Endodermal cell (in vitro differentiated cells): ENCODE results near the gene TTC23L. TPM values are rescaled to one million over a fixed set of nuclear protein-coding genes. Genes with fewer than 3 reads are reported as not detected.
A peak's percentile ranks its signal among the peaks of the same experiment; 100 is the strongest.
"Not testable (repeated sequence)": the region's sequence is repeated elsewhere in the genome, so short reads cannot be mapped to it uniquely, and the experiment has no call there.

Experiments
- DNase-seq: peaks from one replicate; pipeline ENCODE4 v3.0.0-alpha.2; 2017
- H3K27ac ChIP-seq: 2 replicates; pipeline ENCODE4 v1.5.1; 2013; ENCODE audit warnings: mild to moderate bottlenecking, low read depth, low read length, moderate library complexity
- H3K27me3 ChIP-seq: 2 replicates; pipeline ENCODE4 v1.6.1; 2013; ENCODE audit warnings: mild to moderate bottlenecking, low read length, moderate library complexity; ENCODE audit not compliant: insufficient read depth, control insufficient read depth, poor library complexity, severe bottlenecking
- H3K36me3 ChIP-seq: 2 replicates; pipeline ENCODE4 v1.7.0; 2013; ENCODE audit warnings: mild to moderate bottlenecking, low read length, moderate library complexity; ENCODE audit not compliant: control insufficient read depth, insufficient read depth
- H3K4me1 ChIP-seq: one replicate; pipeline ENCODE4 v1.7.0; 2013; ENCODE audit warnings: low read length; ENCODE audit not compliant: control insufficient read depth, insufficient read depth
- H3K4me3 ChIP-seq: 2 replicates; pipeline ENCODE4 v1.5.1; 2013; ENCODE audit warnings: mild to moderate bottlenecking, low read length, moderate library complexity
- H3K9ac ChIP-seq: 2 replicates; pipeline ENCODE4 v1.6.1; 2013; ENCODE audit warnings: mild to moderate bottlenecking, low read length, moderate library complexity; ENCODE audit not compliant: poor library complexity, severe bottlenecking; ENCODE audit errors: extremely low read depth
- H3K9me3 ChIP-seq: 2 replicates; pipeline ENCODE4 v1.6.1; 2013; ENCODE audit warnings: mild to moderate bottlenecking, low read length, moderate library complexity; ENCODE audit not compliant: control insufficient read depth
- H3K27ac Mint-ChIP-seq: 2 replicates; pipeline ENCODE4 v1.8.0; 2020; ENCODE audit warnings: mixed read lengths
- H3K27me3 Mint-ChIP-seq: 2 replicates; pipeline ENCODE4 v1.8.0; 2021; ENCODE audit warnings: mild to moderate bottlenecking, mixed read lengths; ENCODE audit not compliant: insufficient read depth
- H3K36me3 Mint-ChIP-seq: 2 replicates; pipeline ENCODE4 v1.8.0; 2020; ENCODE audit warnings: low read depth, mixed read lengths
- H3K4me1 Mint-ChIP-seq: 2 replicates; pipeline ENCODE4 v1.8.0; 2020; ENCODE audit warnings: mixed read lengths
- H3K4me3 Mint-ChIP-seq: 2 replicates; pipeline ENCODE4 v1.8.0; 2020; ENCODE audit warnings: mild to moderate bottlenecking, moderate library complexity, mixed read lengths
- H3K9me3 Mint-ChIP-seq: 2 replicates; pipeline ENCODE4 v1.8.0; 2020; ENCODE audit warnings: mild to moderate bottlenecking, mixed read lengths
- WGBS, 2 experiments: methylation state at CpG; one replicate each; pipeline versions ENCODE4 v1.1.5 to v1.1.7; 2013; ENCODE audit warnings: missing lambda C conversion rate in 2 of 2, mixed read lengths in 1 of 2; ENCODE audit not compliant: insufficient coverage in 1 of 2, insufficient read length in 1 of 2; 5-methylcytosine and 5-hydroxymethylcytosine counted together
- total RNA-seq, 2 donors: library from RNA; stranded (reverse); fragmentation: NEBNext Ultra II Directional in 1 of 2; extraction: Animal tissue kit (Norgen Biotek cat#: 25700) in 1 of 2; gene quantifications; 2 replicates in 1 of 2; 3 replicates in 1 of 2; pipeline ENCODE4 v1.2.1, GENCODE V29; 2021
- TF ChIP-seq, protein P1 (sequence below): fragments of 200-600 bp; sonication (generic); conservative IDR thresholded peaks from 2 replicates; pipeline ENCODE4 v1.5.0; 2021; ENCODE audit warnings: antibody characterized with exemption, mild to moderate bottlenecking

The TTC23L gene
- total RNA-seq, 2 donors from 2014 or later = 0.95 to 3.0 TPM

DNA sequence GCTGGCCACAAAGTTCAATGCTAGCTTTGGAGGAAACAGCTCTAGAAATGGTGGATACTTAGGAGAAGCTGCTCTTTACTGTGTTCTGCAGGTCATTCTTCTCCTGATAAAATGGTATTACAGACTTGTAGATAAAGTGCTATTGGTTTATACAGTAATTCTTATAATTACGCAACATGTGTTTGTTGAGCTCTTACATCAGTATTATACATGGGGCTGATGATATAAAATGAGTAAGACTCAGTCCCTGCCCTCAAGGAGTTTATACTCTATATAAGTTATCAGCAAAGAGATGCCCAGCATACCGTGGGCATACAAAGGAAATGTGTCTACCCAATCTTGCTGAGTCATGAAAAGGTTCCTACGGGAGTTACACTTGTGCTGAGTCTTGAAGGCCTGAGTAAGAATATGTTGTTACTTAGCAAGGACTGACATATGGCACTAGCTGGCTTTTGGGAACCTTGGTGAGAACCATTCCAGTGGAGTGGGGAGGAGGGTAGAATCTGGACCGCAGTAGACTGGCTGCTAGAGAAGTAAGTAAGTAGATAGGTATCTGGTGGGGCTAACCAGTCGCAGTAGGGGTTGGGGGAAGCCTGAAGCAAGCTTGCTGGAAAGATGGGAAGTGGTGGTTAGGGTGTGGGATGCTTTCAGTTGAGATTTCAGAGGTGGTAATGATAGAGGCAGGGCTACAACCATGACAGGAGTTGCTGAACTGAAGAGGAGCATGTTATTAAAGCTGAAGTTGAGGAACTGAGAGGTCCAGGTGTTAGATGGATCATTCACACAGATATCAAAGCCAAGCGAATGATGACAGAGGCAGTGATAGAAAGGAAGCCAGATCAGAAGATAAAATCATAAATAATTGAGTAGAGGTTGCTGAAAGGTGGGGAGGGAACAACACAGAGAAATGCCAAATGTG is 11.1 kb upstream of the TTC23L start:
- Mint-ChIP-seq H3K4me3 (no peak overlapping the region), H3K9me3 (no peaks in the 10 kb centered on the region), H3K4me1 (peaks cover 4% of the 10 kb centered on the region), H3K27ac (no peak overlapping the region), H3K27me3 (no peaks in the 10 kb centered on the region), H3K36me3 (peaks cover 81% of the 10 kb centered on the region)
- Histone ChIP-seq H3K9me3 (no peaks in the 10 kb centered on the region), H3K36me3 (peaks cover 93% of the 10 kb centered on the region), H3K9ac (no peak overlapping the region), H3K4me3 (no peak overlapping the region), H3K27ac (no peak overlapping the region), H3K27me3 (no peaks in the 10 kb centered on the region), H3K4me1 (no peaks in the 10 kb centered on the region)
- TF ChIP-seq, protein P1, sequence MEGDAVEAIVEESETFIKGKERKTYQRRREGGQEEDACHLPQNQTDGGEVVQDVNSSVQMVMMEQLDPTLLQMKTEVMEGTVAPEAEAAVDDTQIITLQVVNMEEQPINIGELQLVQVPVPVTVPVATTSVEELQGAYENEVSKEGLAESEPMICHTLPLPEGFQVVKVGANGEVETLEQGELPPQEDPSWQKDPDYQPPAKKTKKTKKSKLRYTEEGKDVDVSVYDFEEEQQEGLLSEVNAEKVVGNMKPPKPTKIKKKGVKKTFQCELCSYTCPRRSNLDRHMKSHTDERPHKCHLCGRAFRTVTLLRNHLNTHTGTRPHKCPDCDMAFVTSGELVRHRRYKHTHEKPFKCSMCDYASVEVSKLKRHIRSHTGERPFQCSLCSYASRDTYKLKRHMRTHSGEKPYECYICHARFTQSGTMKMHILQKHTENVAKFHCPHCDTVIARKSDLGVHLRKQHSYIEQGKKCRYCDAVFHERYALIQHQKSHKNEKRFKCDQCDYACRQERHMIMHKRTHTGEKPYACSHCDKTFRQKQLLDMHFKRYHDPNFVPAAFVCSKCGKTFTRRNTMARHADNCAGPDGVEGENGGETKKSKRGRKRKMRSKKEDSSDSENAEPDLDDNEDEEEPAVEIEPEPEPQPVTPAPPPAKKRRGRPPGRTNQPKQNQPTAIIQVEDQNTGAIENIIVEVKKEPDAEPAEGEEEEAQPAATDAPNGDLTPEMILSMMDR = no peak
- 97% methylated on average over 5 to 6 of the region's 6 CpGs for WGBS, 2 experiments
- no peak for DNase-seq

DNA sequence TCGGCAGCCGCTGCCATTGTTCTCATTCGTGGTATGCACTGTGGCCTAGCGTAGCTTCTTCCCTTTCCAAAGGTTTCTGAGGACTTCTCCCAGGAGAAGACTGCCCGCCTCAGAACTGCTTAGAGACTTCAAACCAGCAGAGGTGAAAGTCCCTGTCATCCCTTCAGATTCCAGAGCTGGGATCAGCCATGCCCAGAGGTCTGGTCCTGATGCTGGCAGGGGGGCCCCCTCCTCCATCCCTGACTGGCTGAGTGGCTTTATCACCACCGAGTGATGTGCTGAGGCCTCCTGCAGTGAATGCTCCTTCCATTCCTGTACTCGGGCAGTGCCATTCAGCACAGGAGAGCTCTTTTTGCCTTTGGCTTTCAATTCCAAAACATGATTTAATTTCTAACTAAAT is 8.1 kb upstream of the TTC23L start:
- not testable (repeated sequence) for H3K4me1 ChIP-seq, H3K4me3 ChIP-seq, H3K9me3 Mint-ChIP-seq, H3K9ac ChIP-seq, H3K4me3 Mint-ChIP-seq, H3K27me3 ChIP-seq, H3K27me3 Mint-ChIP-seq, H3K9me3 ChIP-seq, H3K4me1 Mint-ChIP-seq, H3K27ac Mint-ChIP-seq, H3K27ac ChIP-seq
- H3K36me3 Mint-ChIP-seq = peaks cover 69% of the 10 kb centered on the region
- H3K36me3 ChIP-seq = peaks cover 79% of the 10 kb centered on the region
- 74 to 75% methylated on average over 5 to 6 of the region's 7 CpGs for WGBS, 2 experiments
- DNase-seq = peak; percentile 61

DNA sequence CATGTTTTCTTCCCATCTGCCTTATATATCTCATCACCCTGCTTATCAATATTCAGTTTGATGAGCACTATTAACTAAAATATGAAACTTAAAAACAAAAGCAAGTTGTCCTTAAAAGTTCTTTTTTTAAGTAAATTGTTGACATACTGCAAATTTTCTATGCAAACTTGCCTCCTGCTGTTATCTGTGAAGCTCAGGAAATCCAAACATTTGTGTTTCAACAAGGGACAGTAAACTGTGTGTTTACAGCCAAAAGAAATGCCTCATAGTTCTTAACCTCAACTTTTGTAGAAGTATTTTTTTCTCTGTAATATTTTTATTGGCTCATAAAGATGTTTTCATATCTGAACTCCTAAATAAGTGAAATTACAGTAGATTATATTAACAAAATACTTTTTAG is 7.7 kb upstream of the TTC23L start:
- H3K9ac ChIP-seq = no peak overlapping the region
- DNase-seq = no peak
- peaks cover 67% of the 10 kb centered on the region for H3K36me3 Mint-ChIP-seq
- H3K27ac ChIP-seq = no peak overlapping the region
- no peaks in the 10 kb centered on the region for H3K4me1 ChIP-seq
- peaks cover 4% of the 10 kb centered on the region for H3K27me3 Mint-ChIP-seq
- TF ChIP-seq, protein P1 = no peak
- H3K9me3 ChIP-seq = no peaks in the 10 kb centered on the region
- peaks cover 74% of the 10 kb centered on the region for H3K36me3 ChIP-seq
- H3K4me1 Mint-ChIP-seq = peaks cover 4% of the 10 kb centered on the region
- no peak overlapping the region for H3K4me3 Mint-ChIP-seq
- no peaks in the 10 kb centered on the region for H3K9me3 Mint-ChIP-seq
- H3K4me3 ChIP-seq = no peak overlapping the region
- H3K27me3 ChIP-seq = no peaks in the 10 kb centered on the region
- no peak overlapping the region for H3K27ac Mint-ChIP-seq
